Mesendoderm (in vitro differentiated cells): ENCODE results near the gene ITLN2.
"Not testable (repeated sequence)": the region's sequence is repeated elsewhere in the genome, so short reads cannot be mapped to it uniquely, and the experiment has no call there.

Experiments used
- DNase-seq: peaks from one replicate; pipeline ENCODE4 v3.0.0; 2013
- H2AK5ac ChIP-seq: 2 replicates; pipeline ENCODE4 v1.6.1; 2013; ENCODE audit warnings: low read length, inconsistent platforms
- H2BK120ac ChIP-seq: 2 replicates; pipeline ENCODE4 v1.6.1; 2013; ENCODE audit warnings: low read depth, mild to moderate bottlenecking, low read length, moderate library complexity, mixed read lengths
- H2BK15ac ChIP-seq: replicated peaks from 2 replicates; pipeline ENCODE4 v1.6.1; 2013; ENCODE audit warnings: low read depth, mild to moderate bottlenecking, moderate library complexity
- H2BK5ac ChIP-seq: 2 replicates; pipeline ENCODE4 v1.6.1; 2013; ENCODE audit warnings: low read length, inconsistent platforms
- H3K18ac ChIP-seq: 2 replicates; pipeline ENCODE4 v1.6.1; 2013; ENCODE audit warnings: mild to moderate bottlenecking, low read length, mixed read lengths
- H3K23ac ChIP-seq: one replicate; pipeline ENCODE4 v1.6.1; 2013; ENCODE audit warnings: low read length
- H3K27ac ChIP-seq: 2 replicates; pipeline ENCODE4 v1.5.1; 2013; ENCODE audit warnings: low read depth, mild to moderate bottlenecking, inconsistent platforms, low read length, moderate library complexity
- H3K27me3 ChIP-seq: 2 replicates; pipeline ENCODE4 v1.6.1; 2013; ENCODE audit warnings: low read length, control low read depth, mild to moderate bottlenecking, inconsistent platforms; ENCODE audit not compliant: insufficient read depth, poor library complexity
- H3K36me3 ChIP-seq: 2 replicates; pipeline ENCODE4 v1.6.1; 2013; ENCODE audit warnings: low read length, inconsistent platforms; ENCODE audit not compliant: control insufficient read depth, insufficient read depth
- H3K4ac ChIP-seq: one replicate; pipeline ENCODE4 v1.6.1; 2013; ENCODE audit warnings: low read depth, mild to moderate bottlenecking, low read length, moderate library complexity
- H3K4me1 ChIP-seq: 2 replicates; pipeline ENCODE4 v1.6.1; 2013; ENCODE audit warnings: low read depth, low read length, inconsistent platforms; ENCODE audit not compliant: control insufficient read depth
- H3K4me2 ChIP-seq: 2 replicates; pipeline ENCODE4 v1.6.1; 2013; ENCODE audit warnings: low read length
- H3K4me3 ChIP-seq: 2 replicates; pipeline ENCODE4 v1.5.1; 2013; ENCODE audit warnings: mild to moderate bottlenecking, low read length
- H3K56ac ChIP-seq: one replicate; pipeline ENCODE4 v1.6.1; 2013; ENCODE audit warnings: low read length
- H3K79me1 ChIP-seq: 2 replicates; pipeline ENCODE4 v1.6.1; 2013; ENCODE audit warnings: low read length, inconsistent platforms
- H3K79me2 ChIP-seq: 2 replicates; pipeline ENCODE4 v1.6.1; 2013; ENCODE audit warnings: mild to moderate bottlenecking, low read length; ENCODE audit not compliant: control insufficient read depth, insufficient read depth
- H3K9ac ChIP-seq: 2 replicates; pipeline ENCODE4 v1.6.1; 2013; ENCODE audit warnings: low read length, inconsistent platforms
- H4K5ac ChIP-seq: one replicate; pipeline ENCODE4 v1.6.1; 2013; ENCODE audit warnings: low read length
- H4K8ac ChIP-seq: one replicate; pipeline ENCODE4 v1.6.1; 2013; ENCODE audit warnings: low read depth, mild to moderate bottlenecking, control low read depth, low read length, moderate library complexity
- WGBS: extraction: QIAGEN DNeasy Blood & Tissue Kit; methylation state at CpG from one replicate; pipeline ENCODE4 v1.1.7; 2013; ENCODE audit warnings: low lambda C conversion rate, missing lambda C conversion rate; ENCODE audit not compliant: insufficient coverage; ENCODE audit errors: extremely low coverage; 5-methylcytosine and 5-hydroxymethylcytosine counted together

The ITLN2 gene

GRCh38 chr1:160951443-160952128 lies 3.0 kb downstream of the ITLN2 start:
- H3K79me1 ChIP-seq = no peaks in the 10 kb centered on the region
- no peak overlapping the region for H3K27ac ChIP-seq
- no peak overlapping the region for H3K23ac ChIP-seq
- H3K4me3 ChIP-seq = no peak overlapping the region
- no peaks in the 10 kb centered on the region for H3K36me3 ChIP-seq
- H3K56ac ChIP-seq = peak overlapping the region; percentile 77
- no peak overlapping the region for H4K5ac ChIP-seq
- H2BK15ac ChIP-seq = no peak overlapping the region
- H3K9ac ChIP-seq = peak overlapping the region; percentile 53
- H2BK5ac ChIP-seq = no peak overlapping the region
- no peaks in the 10 kb centered on the region for H3K27me3 ChIP-seq
- peaks cover 9% of the 10 kb centered on the region for H3K4me1 ChIP-seq
- no CpG with 5 or more reads among the region's 8 CpGs for WGBS
- no peak overlapping the region for H2BK120ac ChIP-seq
- no peaks in the 10 kb centered on the region for H3K79me2 ChIP-seq
- no peak overlapping the region for H3K18ac ChIP-seq
- no peak overlapping the region for H4K8ac ChIP-seq
- H3K4ac ChIP-seq = no peak overlapping the region
- no peak overlapping the region for H3K4me2 ChIP-seq
- peak; percentile 87 for DNase-seq
- H2AK5ac ChIP-seq = no peak overlapping the region

GRCh38 chr1:160950657-160951056 lies 4.0 kb downstream of the ITLN2 start:
- Histone ChIP-seq H3K4ac (no peak overlapping the region), H3K4me2 (no peak overlapping the region), H3K4me1 (peaks cover 9% of the 10 kb centered on the region), H3K36me3 (no peaks in the 10 kb centered on the region), H3K23ac (no peak overlapping the region), H2BK5ac (peak overlapping the region; percentile 82), H3K27me3 (no peaks in the 10 kb centered on the region), H3K79me1 (no peaks in the 10 kb centered on the region), H3K4me3 (no peak overlapping the region), H3K79me2 (no peaks in the 10 kb centered on the region), H2BK120ac (peak overlapping the region; percentile 0), H3K18ac (peak overlapping the region; percentile 15), H2BK15ac (no peak overlapping the region), H4K8ac (no peak overlapping the region), H3K56ac (peak overlapping the region; percentile 70), H3K27ac (no peak overlapping the region), H3K9ac (peak overlapping the region; percentile 53), H4K5ac (no peak overlapping the region), H2AK5ac (peak overlapping the region; percentile 7)
- WGBS = no CpG with 5 or more reads among the region's 3 CpGs
- DNase-seq = no peak

- Histone ChIP-seq H3K4me3 (no peak overlapping the region), H3K23ac (no peak overlapping the region), H3K27me3 (no peaks in the 10 kb centered on the region), H3K79me1 (no peaks in the 10 kb centered on the region), H4K8ac (no peak overlapping the region), H3K18ac (peak overlapping the region; percentile 15), H2BK15ac (no peak overlapping the region), H3K9ac (peak overlapping the region; percentile 53), H3K4me1 (peaks cover 9% of the 10 kb centered on the region), H3K56ac (peak overlapping the region; percentile 70), H2BK5ac (peak overlapping the region; percentile 82), H4K5ac (no peak overlapping the region), H3K4me2 (no peak overlapping the region), H3K27ac (peak overlapping the region; percentile 36), H3K36me3 (no peaks in the 10 kb centered on the region), H2AK5ac (peak overlapping the region; percentile 66), H3K4ac (peak overlapping the region; percentile 38), H3K79me2 (no peaks in the 10 kb centered on the region), H2BK120ac (no peak overlapping the region)
- no peak for DNase-seq
- no CpG with 5 or more reads among the region's 2 CpGs for WGBS
Measured at GRCh38 chr1:160949881-160950280, 4.7 kb downstream of the ITLN2 start.

- H3K27me3 ChIP-seq, H3K36me3 ChIP-seq, H3K4ac ChIP-seq, H2BK120ac ChIP-seq, H2AK5ac ChIP-seq, H4K8ac ChIP-seq, H3K18ac ChIP-seq, H3K27ac ChIP-seq, H2BK5ac ChIP-seq, H3K79me1 ChIP-seq, H3K9ac ChIP-seq, H3K4me2 ChIP-seq, H4K5ac ChIP-seq, H3K56ac ChIP-seq, H3K4me1 ChIP-seq, H3K79me2 ChIP-seq, H3K4me3 ChIP-seq, H3K23ac ChIP-seq, H2BK15ac ChIP-seq: not testable (repeated sequence)
- DNase-seq = peak; percentile 80
- WGBS = no CpG with 5 or more reads among the region's 7 CpGs
Measured at GRCh38 chr1:160949216-160949880, 5.3 kb downstream of the ITLN2 start.

- not testable (repeated sequence) for H3K79me2 ChIP-seq, H3K9ac ChIP-seq, H2BK120ac ChIP-seq, H4K5ac ChIP-seq, H3K4me3 ChIP-seq, H4K8ac ChIP-seq, H3K4ac ChIP-seq, H3K4me1 ChIP-seq, H3K4me2 ChIP-seq, H2AK5ac ChIP-seq, H3K27me3 ChIP-seq, H2BK5ac ChIP-seq, H3K36me3 ChIP-seq, H3K79me1 ChIP-seq, H3K23ac ChIP-seq, H3K18ac ChIP-seq, H2BK15ac ChIP-seq, H3K27ac ChIP-seq
- no CpG with 5 or more reads among the region's 7 CpGs for WGBS
- H3K56ac ChIP-seq = peak overlapping the region; percentile 65
- DNase-seq = peak; percentile 88
Measured at GRCh38 chr1:160947174-160947759, 7.3 kb downstream of the ITLN2 start.
